Calu3 (cell line): ENCODE results near the gene MMD2. TPM values are rescaled to one million over a fixed set of nuclear protein-coding genes. Genes with fewer than 3 reads are reported as not detected.

Source experiments
- BruUV-seq: library from RNA; stranded (reverse); fragments of 400-500 nt; replicated peaks from 2 replicates; lab custom pipeline; 2021; lab: Mats Ljungman, UMichigan
- CTCF ChIA-PET: fragments of 300-600 bp; sonication (Branson Sonifier 250); formaldehyde crosslinking; loops from one replicate; lab custom pipeline; 2022; ENCODE audit warnings: antibody characterized with exemption; lab: Charles Lee
- DNase-seq: peaks from one replicate; pipeline ENCODE4 v3.0.0; 2022
- H3K27ac Mint-ChIP-seq: one replicate; pipeline ENCODE4 v1.8.0; 2022; ENCODE audit warnings: mixed read lengths; ENCODE audit not compliant: unreplicated experiment
- H3K27me3 Mint-ChIP-seq: one replicate; pipeline ENCODE4 v1.8.0; 2022; ENCODE audit warnings: mixed read lengths; ENCODE audit not compliant: unreplicated experiment
- H3K36me3 Mint-ChIP-seq: one replicate; pipeline ENCODE4 v1.8.0; 2022; ENCODE audit warnings: mild to moderate bottlenecking, moderate library complexity, mixed read lengths; ENCODE audit not compliant: insufficient read depth, unreplicated experiment
- H3K4me1 Mint-ChIP-seq: one replicate; pipeline ENCODE4 v1.8.0; 2022; ENCODE audit warnings: mild to moderate bottlenecking, low read depth, mixed read lengths; ENCODE audit not compliant: unreplicated experiment
- H3K4me3 Mint-ChIP-seq: one replicate; pipeline ENCODE4 v1.8.0; 2022; ENCODE audit warnings: mild to moderate bottlenecking, low read depth, moderate library complexity, mixed read lengths; ENCODE audit not compliant: unreplicated experiment
- H3K9me3 Mint-ChIP-seq: one replicate; pipeline ENCODE4 v1.8.0; 2022; ENCODE audit warnings: low read depth, mixed read lengths; ENCODE audit not compliant: unreplicated experiment
- CTCF ChIP-seq: fragments of 200-600 bp; IDR thresholded peaks from one replicate; pipeline ENCODE4 v1.8.0; 2022; ENCODE audit warnings: antibody characterized with exemption; ENCODE audit not compliant: unreplicated experiment
- intact Hi-C: fragments of 100-400 bp; cut with micrococcal nuclease; formaldehyde crosslinking; loops from one replicate; pipeline ENCODE4 v1.10.0; 2022; ENCODE audit not compliant: unreplicated experiment
- total RNA-seq: library from RNA; stranded (reverse); gene quantifications from 2 replicates; pipeline ENCODE4 v1.2.3, GENCODE V29; 2022

The MMD2 gene
- total RNA-seq, 1 experiment from 2014 or later: not detected

- CTCF ChIA-PET: no interaction called here
Observed at GRCh38 chr7:4928445-4928844, 30.5 kb downstream of the MMD2 start.

GRCh38 chr7:4919969-4920766 lies 38.8 kb downstream of the MMD2 start:
- Mint-ChIP-seq H3K27me3 (peaks cover 38% of the 10 kb centered on the region), H3K9me3 (peaks cover 3% of the 10 kb centered on the region), H3K4me1 (no peaks in the 10 kb centered on the region), H3K36me3 (no peaks in the 10 kb centered on the region), H3K4me3 (no peak overlapping the region), H3K27ac (no peak overlapping the region)
- intact Hi-C loops: no loop called here
- CTCF ChIA-PET: no interaction called here
- no peak for TF ChIP-seq CTCF
- no peak for DNase-seq
- BruUV-seq: no TSS peak

More at GRCh38 chr7:4928445-4928844, 30.5 kb downstream of the MMD2 start:
- Mint-ChIP-seq H3K4me1 (no peaks in the 10 kb centered on the region), H3K9me3 (no peaks in the 10 kb centered on the region), H3K4me3 (no peak overlapping the region), H3K27me3 (peaks cover 49% of the 10 kb centered on the region), H3K27ac (no peak overlapping the region), H3K36me3 (peaks cover 8% of the 10 kb centered on the region)
- no peak for DNase-seq
- no TSS peak for BruUV-seq
- intact Hi-C loops: no loop called here
- TF ChIP-seq CTCF: no peak

- H3K4me3 Mint-ChIP-seq: no peak overlapping the region
- no peak overlapping the region for H3K27ac Mint-ChIP-seq
- CTCF ChIA-PET: no interaction called here
- DNase-seq: no peak
- TF ChIP-seq CTCF: no peak
- BruUV-seq: no TSS peak
- peaks cover 39% of the 10 kb centered on the region for H3K27me3 Mint-ChIP-seq
- peaks cover 3% of the 10 kb centered on the region for H3K9me3 Mint-ChIP-seq
- intact Hi-C loops: no loop called here
- H3K4me1 Mint-ChIP-seq: no peaks in the 10 kb centered on the region
- no peaks in the 10 kb centered on the region for H3K36me3 Mint-ChIP-seq
Observed at GRCh38 chr7:4916113-4916512, 42.9 kb downstream of the MMD2 start.

- no TSS peak for BruUV-seq
- CTCF ChIA-PET: interaction anchor here (0.5 to 1.2 kb wide), 4 partner anchors 11 to 1383 kb away, joined by 3 to 4 read pairs (median 4); no protein-coding TSS in a partner anchor
- Mint-ChIP-seq H3K4me3 (no peak overlapping the region), H3K4me1 (no peaks in the 10 kb centered on the region), H3K27ac (no peak overlapping the region), H3K27me3 (peaks cover 44% of the 10 kb centered on the region), H3K36me3 (no peaks in the 10 kb centered on the region), H3K9me3 (no peaks in the 10 kb centered on the region)
- no peak for DNase-seq
- TF ChIP-seq CTCF: no peak
- intact Hi-C loops: no loop called here
Observed at GRCh38 chr7:4911111-4911828, 47.7 kb downstream of the MMD2 start.
